OCI-LY1 (cell line): Measurements from ENCODE around the gene SDCBP2.

Experiments used
- H2AFZ ChIP-seq: fragments of 200-600 bp; sonication (generic), shearing (Covaris generic); 2 replicates; pipeline ENCODE4 v1.6.0; 2014; ENCODE audit warnings: antibody characterized with exemption, mild to moderate bottlenecking, low read length
- H3F3A ChIP-seq: fragments of 200-600 bp; sonication (generic), shearing (Covaris generic); 2 replicates; pipeline ENCODE4 v1.6.0; 2014; ENCODE audit warnings: mild to moderate bottlenecking, antibody characterized with exemption, low read length, moderate library complexity; ENCODE audit not compliant: insufficient read depth
- H3K27ac ChIP-seq: fragments of 200-600 bp; sonication (generic); 2 replicates; pipeline ENCODE4 v1.5.1; 2014; ENCODE audit warnings: low read length, mixed run types, mild to moderate bottlenecking, low read depth; ENCODE audit not compliant: poor library complexity, severe bottlenecking
- H3K27me3 ChIP-seq: fragments of 200-600 bp; sonication (generic); 2 replicates; pipeline ENCODE4 v1.6.0; 2014; ENCODE audit warnings: antibody characterized with exemption, mild to moderate bottlenecking, low read length, moderate library complexity; ENCODE audit not compliant: insufficient read depth
- H3K36me3 ChIP-seq: fragments of 200-600 bp; sonication (generic); 2 replicates; pipeline ENCODE4 v1.6.1; 2014; ENCODE audit warnings: mild to moderate bottlenecking, antibody characterized with exemption, low read length, moderate library complexity, mixed read lengths; ENCODE audit not compliant: insufficient read depth
- H3K4me1 ChIP-seq: fragments of 200-600 bp; sonication (generic); 2 replicates; pipeline ENCODE4 v1.5.1; 2014; ENCODE audit warnings: mild to moderate bottlenecking, low read length, moderate library complexity; ENCODE audit not compliant: insufficient read depth, severe bottlenecking
- H3K4me2 ChIP-seq: fragments of 200-600 bp; sonication (generic), shearing (Covaris generic); 2 replicates; pipeline ENCODE4 v1.6.1; 2014; ENCODE audit warnings: low read length
- H3K4me3 ChIP-seq: fragments of 200-600 bp; sonication (generic); 2 replicates; pipeline ENCODE4 v1.5.1; 2014; ENCODE audit warnings: low read length, low read depth, mild to moderate bottlenecking, mixed read lengths; ENCODE audit not compliant: poor library complexity, severe bottlenecking
- H3K79me2 ChIP-seq: fragments of 200-600 bp; shearing (Covaris generic); 2 replicates; pipeline ENCODE4 v1.6.1; 2016; ENCODE audit warnings: mixed run types, low read length, mixed read lengths; ENCODE audit not compliant: insufficient read depth
- H3K9ac ChIP-seq: fragments of 200-600 bp; sonication (generic), shearing (Covaris generic); 2 replicates; pipeline ENCODE4 v1.6.1; 2014; ENCODE audit warnings: mild to moderate bottlenecking, low read length, mixed read lengths
- H3K9me2 ChIP-seq: fragments of 200-600 bp; sonication (generic), shearing (Covaris generic); 2 replicates; pipeline ENCODE4 v1.6.1; 2014; ENCODE audit warnings: low read depth, mild to moderate bottlenecking, low read length, mixed read lengths
- H3K9me3 ChIP-seq: fragments of 200-600 bp; shearing (Covaris generic); 2 replicates; pipeline ENCODE4 v1.6.1; 2014; ENCODE audit warnings: low read length, mixed read lengths
- H4K20me1 ChIP-seq: fragments of 200-600 bp; sonication (generic), shearing (Covaris generic); 2 replicates; pipeline ENCODE4 v1.6.0; 2016; ENCODE audit warnings: mild to moderate bottlenecking, low read length; ENCODE audit not compliant: insufficient read depth
- EZH2 ChIP-seq: fragments of 200-600 bp; sonication (generic), shearing (Covaris generic); IDR thresholded peaks from 2 replicates; pipeline ENCODE4 v1.8.0; 2017; ENCODE audit warnings: borderline replicate concordance, mixed run types, mild to moderate bottlenecking, antibody characterized with exemption, low read length, moderate library complexity, mixed read lengths
- TF ChIP-seq, protein P1 (sequence below): fragments of 200-600 bp; sonication (generic), shearing (Covaris generic); IDR thresholded peaks from 2 replicates; pipeline ENCODE4 v1.5.1; 2017; ENCODE audit warnings: mild to moderate bottlenecking, antibody characterized with exemption, low read length, moderate library complexity, mixed read lengths

SDCBP2 gene

DNA sequence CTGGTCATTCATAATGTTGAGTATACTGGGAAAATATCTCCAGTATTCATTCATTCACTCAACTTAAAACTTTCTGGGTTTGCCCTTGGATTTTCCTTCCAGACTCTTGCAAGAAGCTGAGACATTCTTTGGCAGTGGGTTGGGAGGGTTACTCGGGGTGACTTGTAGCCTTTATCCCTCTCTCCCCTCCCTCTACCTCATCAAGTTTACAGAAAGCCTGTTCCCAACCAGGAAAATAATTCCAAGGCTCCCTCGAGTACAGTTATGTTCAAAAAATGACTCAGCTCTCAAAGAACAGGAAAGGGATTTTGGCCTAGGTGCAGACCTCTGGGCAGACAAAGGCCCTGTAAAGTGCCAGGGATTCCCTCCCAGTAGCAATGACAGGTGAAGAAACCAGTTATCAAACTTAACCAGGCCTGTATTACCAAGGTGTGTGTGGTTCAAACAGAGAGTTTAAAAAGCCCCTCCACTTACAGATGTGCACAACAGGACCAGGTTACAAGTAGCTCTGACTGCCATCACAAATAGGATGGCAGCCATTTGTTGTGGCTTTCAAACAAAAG is 41.7 kb upstream of the SDCBP2 start:
- Histone ChIP-seq H3K79me2 (no peaks in the 10 kb centered on the region), H3K27ac (no peak overlapping the region)

DNA sequence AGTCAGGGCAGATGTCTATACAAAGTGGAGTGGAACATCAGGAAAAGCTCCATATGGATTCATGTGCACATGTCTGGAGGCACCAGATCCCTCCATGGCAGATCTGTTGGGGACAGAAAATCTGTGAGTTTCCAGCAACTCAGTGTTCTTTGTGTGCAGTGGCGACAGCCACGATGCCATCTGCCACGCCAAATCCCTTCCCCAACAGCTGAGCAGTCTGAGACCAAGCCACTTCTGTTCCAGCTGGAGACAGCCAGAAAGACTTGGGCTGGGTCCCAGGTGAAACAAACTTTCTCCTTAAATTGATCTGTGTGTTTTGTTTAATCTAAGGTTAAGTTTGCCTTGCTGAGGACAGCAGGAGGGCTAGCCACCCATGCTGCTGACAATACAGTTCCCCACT is 41.0 kb upstream of the SDCBP2 start:
- H3K79me2 ChIP-seq = no peaks in the 10 kb centered on the region
- TF ChIP-seq, protein P1, sequence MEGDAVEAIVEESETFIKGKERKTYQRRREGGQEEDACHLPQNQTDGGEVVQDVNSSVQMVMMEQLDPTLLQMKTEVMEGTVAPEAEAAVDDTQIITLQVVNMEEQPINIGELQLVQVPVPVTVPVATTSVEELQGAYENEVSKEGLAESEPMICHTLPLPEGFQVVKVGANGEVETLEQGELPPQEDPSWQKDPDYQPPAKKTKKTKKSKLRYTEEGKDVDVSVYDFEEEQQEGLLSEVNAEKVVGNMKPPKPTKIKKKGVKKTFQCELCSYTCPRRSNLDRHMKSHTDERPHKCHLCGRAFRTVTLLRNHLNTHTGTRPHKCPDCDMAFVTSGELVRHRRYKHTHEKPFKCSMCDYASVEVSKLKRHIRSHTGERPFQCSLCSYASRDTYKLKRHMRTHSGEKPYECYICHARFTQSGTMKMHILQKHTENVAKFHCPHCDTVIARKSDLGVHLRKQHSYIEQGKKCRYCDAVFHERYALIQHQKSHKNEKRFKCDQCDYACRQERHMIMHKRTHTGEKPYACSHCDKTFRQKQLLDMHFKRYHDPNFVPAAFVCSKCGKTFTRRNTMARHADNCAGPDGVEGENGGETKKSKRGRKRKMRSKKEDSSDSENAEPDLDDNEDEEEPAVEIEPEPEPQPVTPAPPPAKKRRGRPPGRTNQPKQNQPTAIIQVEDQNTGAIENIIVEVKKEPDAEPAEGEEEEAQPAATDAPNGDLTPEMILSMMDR = no peak
- no peak for TF ChIP-seq EZH2
- no peaks in the 10 kb centered on the region for H4K20me1 ChIP-seq
- no peaks in the 10 kb centered on the region for H3K9me3 ChIP-seq
- no peak overlapping the region for H2AFZ ChIP-seq
- H3K27ac ChIP-seq = no peak overlapping the region
- no peak overlapping the region for H3K9ac ChIP-seq
- H3K4me2 ChIP-seq = no peak overlapping the region
- H3K4me3 ChIP-seq = no peak overlapping the region
- H3K36me3 ChIP-seq = peaks cover 69% of the 10 kb centered on the region
- no peaks in the 10 kb centered on the region for H3K4me1 ChIP-seq
- H3K27me3 ChIP-seq = no peaks in the 10 kb centered on the region
- H3K9me2 ChIP-seq = no peaks in the 10 kb centered on the region
- H3F3A ChIP-seq = no peaks in the 10 kb centered on the region

More for the DNA sequence above, 41.7 kb upstream of the SDCBP2 start:
- H3K4me3 ChIP-seq = no peak overlapping the region
- TF ChIP-seq EZH2 = no peak
- TF ChIP-seq, protein P1 = no peak
- no peaks in the 10 kb centered on the region for H3K4me1 ChIP-seq
- no peak overlapping the region for H2AFZ ChIP-seq
- H3K36me3 ChIP-seq = peaks cover 70% of the 10 kb centered on the region
- H3F3A ChIP-seq = no peaks in the 10 kb centered on the region
- no peak overlapping the region for H3K9ac ChIP-seq
- no peaks in the 10 kb centered on the region for H3K9me2 ChIP-seq
- H3K4me2 ChIP-seq = no peak overlapping the region
- no peaks in the 10 kb centered on the region for H3K27me3 ChIP-seq
- no peaks in the 10 kb centered on the region for H3K9me3 ChIP-seq
- H4K20me1 ChIP-seq = no peaks in the 10 kb centered on the region

DNA sequence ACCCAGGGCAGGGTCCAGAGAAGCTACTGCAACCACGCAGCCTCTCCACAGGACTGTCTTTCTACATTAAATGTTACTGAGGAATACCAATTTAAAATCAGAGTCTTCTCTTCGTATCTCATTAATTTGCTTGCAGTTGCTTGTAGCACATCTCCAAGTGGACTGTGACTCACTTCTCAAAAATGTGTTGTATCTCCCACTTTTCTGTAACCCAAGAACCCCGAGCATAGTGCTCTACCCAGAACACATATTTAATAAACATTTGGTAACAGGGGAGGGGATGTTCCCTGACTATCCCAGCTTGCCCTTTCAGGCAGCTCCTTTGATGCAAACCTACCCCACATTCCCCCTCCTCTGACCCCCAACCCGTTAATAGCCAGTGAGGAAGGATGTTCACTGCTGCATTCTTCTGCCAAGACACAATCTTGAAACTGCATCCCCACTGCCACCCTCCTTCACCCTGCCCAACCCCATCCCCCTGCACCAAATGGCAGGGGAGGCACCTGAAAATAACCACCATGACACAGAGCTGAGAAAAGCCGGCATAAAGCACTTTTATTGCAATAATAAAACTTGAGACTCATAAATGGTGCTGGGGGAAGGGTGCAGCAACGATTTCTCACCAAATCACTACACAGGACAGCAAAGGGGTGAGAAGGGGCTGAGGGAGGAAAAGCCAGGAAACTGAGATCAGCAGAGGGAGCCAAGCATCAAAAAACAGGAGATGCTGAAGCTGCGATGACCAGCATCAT is 39.7 kb upstream of the SDCBP2 start:
- H3K27ac ChIP-seq = no peak overlapping the region
- H3K4me1 ChIP-seq = no peaks in the 10 kb centered on the region
- H3K4me3 ChIP-seq = no peak overlapping the region
- TF ChIP-seq EZH2 = no peak
- TF ChIP-seq, protein P1 = no peak
- H3F3A ChIP-seq = no peaks in the 10 kb centered on the region
- no peaks in the 10 kb centered on the region for H4K20me1 ChIP-seq
- no peaks in the 10 kb centered on the region for H3K9me2 ChIP-seq
- H2AFZ ChIP-seq = no peak overlapping the region
- H3K79me2 ChIP-seq = no peaks in the 10 kb centered on the region
- no peaks in the 10 kb centered on the region for H3K27me3 ChIP-seq
- no peak overlapping the region for H3K9ac ChIP-seq
- peaks cover 61% of the 10 kb centered on the region for H3K36me3 ChIP-seq
- H3K9me3 ChIP-seq = no peaks in the 10 kb centered on the region
- no peak overlapping the region for H3K4me2 ChIP-seq
